H9 (cell line): ENCODE results near the gene VPS51. TPM values are rescaled to one million over a fixed set of nuclear protein-coding genes. Genes with fewer than 3 reads are reported as not detected.

ENCODE experiments used
- DNase-seq: peaks from one replicate; pipeline ENCODE4 v3.0.0-alpha.2; 2017
- H2AFZ ChIP-seq: one replicate; pipeline ENCODE4 v1.6.1; 2013; ENCODE audit warnings: mild to moderate bottlenecking, low read length, control low read depth, moderate library complexity
- H2AK5ac ChIP-seq: 2 replicates; pipeline ENCODE4 v1.6.1; 2013; ENCODE audit warnings: low read length, control low read depth, mixed read lengths; ENCODE audit not compliant: insufficient read length
- H2BK120ac ChIP-seq: one replicate; pipeline ENCODE4 v1.6.1; 2013; ENCODE audit warnings: low read depth, mild to moderate bottlenecking, low read length, control low read depth, inconsistent platforms; ENCODE audit not compliant: poor library complexity, severe bottlenecking
- H2BK12ac ChIP-seq: 2 replicates; pipeline ENCODE4 v1.6.1; 2013; ENCODE audit warnings: low read length, control low read depth, mixed read lengths, low read depth; ENCODE audit not compliant: insufficient read length
- H2BK15ac ChIP-seq: 2 replicates; pipeline ENCODE4 v1.6.1; 2013; ENCODE audit warnings: low read depth, low read length, control low read depth
- H2BK20ac ChIP-seq: one replicate; pipeline ENCODE4 v1.6.1; 2013; ENCODE audit warnings: low read depth, mild to moderate bottlenecking, low read length, control low read depth, inconsistent platforms; ENCODE audit not compliant: poor library complexity, severe bottlenecking
- H2BK5ac ChIP-seq: 2 replicates; pipeline ENCODE4 v1.6.1; 2013; ENCODE audit warnings: low read length, control low read depth, mixed read lengths; ENCODE audit not compliant: insufficient read length
- H3K14ac ChIP-seq: 2 replicates; pipeline ENCODE4 v1.6.1; 2013; ENCODE audit warnings: low read length, control low read depth; ENCODE audit not compliant: insufficient read depth
- H3K18ac ChIP-seq: 2 replicates; pipeline ENCODE4 v1.6.1; 2013; ENCODE audit warnings: low read depth, mild to moderate bottlenecking, mixed read lengths, low read length, control low read depth; ENCODE audit not compliant: insufficient read length
- H3K23ac ChIP-seq: 2 replicates; pipeline ENCODE4 v1.6.1; 2013; ENCODE audit warnings: low read length, control low read depth, mixed read lengths, low read depth; ENCODE audit not compliant: insufficient read length
- H3K23me2 ChIP-seq: 2 replicates; pipeline ENCODE4 v1.6.1; 2013; ENCODE audit warnings: low read depth, mild to moderate bottlenecking, mixed read lengths, low read length, control low read depth; ENCODE audit not compliant: insufficient read length, poor library complexity, severe bottlenecking
- H3K27ac ChIP-seq: 2 replicates; pipeline ENCODE4 v1.5.1; 2013; ENCODE audit warnings: low read length, control low read depth, mixed read lengths, low read depth; ENCODE audit not compliant: insufficient read length
- H3K27me3 ChIP-seq: 2 replicates; pipeline ENCODE4 v1.6.1; 2013; ENCODE audit warnings: low read length, control low read depth, inconsistent platforms; ENCODE audit not compliant: insufficient read depth
- H3K4ac ChIP-seq: 2 replicates; pipeline ENCODE4 v1.6.1; 2013; ENCODE audit warnings: low read depth, mild to moderate bottlenecking, control low read depth, inconsistent platforms, low read length, moderate library complexity
- H3K4me1 ChIP-seq: 2 replicates; pipeline ENCODE4 v1.6.1; 2013; ENCODE audit warnings: low read length, control low read depth, inconsistent platforms; ENCODE audit not compliant: insufficient read depth
- H3K4me2 ChIP-seq: 2 replicates; pipeline ENCODE4 v1.6.1; 2013; ENCODE audit warnings: low read length, control low read depth, mixed read lengths; ENCODE audit not compliant: insufficient read length, insufficient read depth
- H3K56ac ChIP-seq: 2 replicates; pipeline ENCODE4 v1.6.1; 2013; ENCODE audit warnings: low read depth, mild to moderate bottlenecking, mixed read lengths, low read length, control low read depth; ENCODE audit not compliant: insufficient read length
- H3K79me1 ChIP-seq: 2 replicates; pipeline ENCODE4 v1.6.1; 2013; ENCODE audit warnings: low read depth, mild to moderate bottlenecking, moderate library complexity, low read length, control low read depth, inconsistent platforms; ENCODE audit not compliant: insufficient read depth, poor library complexity, severe bottlenecking
- H3K79me2 ChIP-seq: 2 replicates; pipeline ENCODE4 v1.6.1; 2013; ENCODE audit warnings: low read length, control low read depth, inconsistent platforms; ENCODE audit not compliant: insufficient read depth
- H3K9ac ChIP-seq: 2 replicates; pipeline ENCODE4 v1.6.1; 2013; ENCODE audit warnings: low read length, control low read depth, mixed read lengths; ENCODE audit not compliant: insufficient read length; ENCODE audit errors: extremely low read depth
- H3K9me3 ChIP-seq: one replicate; pipeline ENCODE4 v1.6.1; 2013; ENCODE audit warnings: low read depth, low read length, inconsistent platforms; ENCODE audit not compliant: control insufficient read depth
- H3T11ph ChIP-seq: one replicate; pipeline ENCODE4 v1.6.1; 2013; ENCODE audit warnings: mild to moderate bottlenecking, low read length, control low read depth, inconsistent platforms
- H4K20me1 ChIP-seq: one replicate; pipeline ENCODE4 v1.6.1; 2013; ENCODE audit not compliant: control insufficient read depth, insufficient read length, insufficient read depth
- H4K5ac ChIP-seq: 2 replicates; pipeline ENCODE4 v1.6.1; 2013; ENCODE audit warnings: low read depth, mild to moderate bottlenecking, mixed read lengths, low read length, control low read depth; ENCODE audit not compliant: insufficient read length
- H4K8ac ChIP-seq: replicated peaks from 2 replicates; pipeline ENCODE4 v1.6.1; 2013; ENCODE audit warnings: low read length, control low read depth, mixed read lengths, low read depth; ENCODE audit not compliant: insufficient read length
- H4K91ac ChIP-seq: 2 replicates; pipeline ENCODE4 v1.6.1; 2013; ENCODE audit warnings: low read depth, mild to moderate bottlenecking, moderate library complexity, mixed read lengths, low read length, control low read depth; ENCODE audit not compliant: insufficient read length
- H3K27ac Mint-ChIP-seq, 3 experiments: 2 replicates in 2 of 3; 3 replicates in 1 of 3; pipeline ENCODE4 v1.8.0; 2020 to 2021; ENCODE audit warnings: mixed read lengths in 3 of 3, mild to moderate bottlenecking in 1 of 3, moderate library complexity in 1 of 3
- H3K27me3 Mint-ChIP-seq: 2 replicates; pipeline ENCODE4 v1.8.0; 2021; ENCODE audit warnings: low read depth, mild to moderate bottlenecking, moderate library complexity, mixed read lengths
- H3K36me3 Mint-ChIP-seq, 3 experiments: 2 replicates in 2 of 3; 3 replicates in 1 of 3; pipeline ENCODE4 v1.8.0; 2020 to 2021; ENCODE audit warnings: low read depth in 3 of 3, mixed read lengths in 3 of 3; ENCODE audit not compliant: insufficient read depth in 1 of 3
- H3K4me1 Mint-ChIP-seq, 2 experiments: 2 replicates each; pipeline ENCODE4 v1.8.0; 2020; ENCODE audit warnings: mixed read lengths in 2 of 2
- H3K4me3 Mint-ChIP-seq, 2 experiments: 2 replicates in 1 of 2; 3 replicates in 1 of 2; pipeline ENCODE4 v1.8.0; 2020 to 2021; ENCODE audit warnings: mild to moderate bottlenecking in 2 of 2, mixed read lengths in 2 of 2, moderate library complexity in 1 of 2
- H3K9me3 Mint-ChIP-seq, 2 experiments: 2 replicates in 1 of 2; 3 replicates in 1 of 2; pipeline ENCODE4 v1.8.0; 2020; ENCODE audit warnings: mild to moderate bottlenecking in 2 of 2, mixed read lengths in 2 of 2, moderate library complexity in 1 of 2
- CTCF ChIP-seq: fragments of 200-600 bp; sonication (generic); conservative IDR thresholded peaks from 3 replicates; pipeline ENCODE4 v1.8.0; 2021; ENCODE audit warnings: antibody characterized with exemption, mild to moderate bottlenecking
- WGBS: extraction: QIAGEN DNeasy Blood & Tissue Kit; methylation state at CpG from one replicate; pipeline ENCODE4 v1.1.7; 2013; ENCODE audit warnings: missing lambda C conversion rate, low lambda C conversion rate, mixed read lengths; ENCODE audit not compliant: insufficient read length; ENCODE audit errors: extremely low coverage; 5-methylcytosine and 5-hydroxymethylcytosine counted together
- total RNA-seq: library from RNA; stranded (reverse); gene quantifications from 2 replicates; pipeline ENCODE4 v1.2.1, GENCODE V29; 2021

Gene VPS51
- total RNA-seq, 1 experiment from 2014 or later, result 94.7 TPM

- H3K4me1 Mint-ChIP-seq, result peaks cover 6 to 20% of the 10 kb centered on the region in 2 experiments
- H3K27me3 Mint-ChIP-seq, result peaks cover 1% of the 10 kb centered on the region; the same call in 1 of the 2 replicates
- Histone ChIP-seq H4K8ac (no peak overlapping the region), H2BK12ac (no peak overlapping the region), H2BK20ac (no peak overlapping the region), H3T11ph (no peak overlapping the region), H3K4me2 (peak overlapping the region; percentile 81), H3K23ac (no peak overlapping the region), H4K91ac (no peak overlapping the region), H3K23me2 (peaks cover 12% of the 10 kb centered on the region), H2AFZ (no peak overlapping the region), H3K79me2 (peaks cover 9% of the 10 kb centered on the region; the same call in 1 of the 2 replicates), H3K9me3 (no peaks in the 10 kb centered on the region), H2BK5ac (no peak overlapping the region), H2AK5ac (no peak overlapping the region), H3K9ac (peak overlapping the region; percentile 88), H3K27ac (no peak overlapping the region), H3K4ac (no peak overlapping the region; the same call in 1 of the 2 replicates), H2BK15ac (no peak overlapping the region), H2BK120ac (no peak overlapping the region), H4K20me1 (no peaks in the 10 kb centered on the region), H3K56ac (peak overlapping the region; percentile 23), H3K27me3 (no peaks in the 10 kb centered on the region), H3K79me1 (peaks cover 5% of the 10 kb centered on the region), H3K4me1 (no peaks in the 10 kb centered on the region), H3K18ac (peak overlapping the region; percentile 63), H4K5ac (peak overlapping the region; percentile 54), H3K14ac (peak overlapping the region; percentile 94)
- no peak for DNase-seq
- no CpG with 5 or more reads among the region's 22 CpGs for WGBS
- H3K9me3 Mint-ChIP-seq, result no peaks in the 10 kb centered on the region
- no peak; the same call in 2 of the 3 replicates for TF ChIP-seq CTCF
- H3K4me3 Mint-ChIP-seq, result peak overlapping the region; percentile 100
- peaks cover 35 to 71% (median 62%) of the 10 kb centered on the region in 3 experiments for H3K36me3 Mint-ChIP-seq
- peak overlapping the region; percentile 99 to 100 (median 100) for H3K27ac Mint-ChIP-seq
Measured at GRCh38 chr11:65121447-65121864, 25.4 kb downstream of the VPS51 start.
